Rectal smooth muscle tissue (tissue), 1 donor: ENCODE results near the gene KIZ.
"Not testable (repeated sequence)": the region's sequence is repeated elsewhere in the genome, so short reads cannot be mapped to it uniquely, and the experiment has no call there.

Source experiments
- H3K27ac ChIP-seq: one replicate; pipeline ENCODE4 v1.7.0; 2013; ENCODE audit warnings: low read depth, low read length, inconsistent platforms
- H3K27me3 ChIP-seq: one replicate; pipeline ENCODE4 v1.7.0; 2013; ENCODE audit warnings: low read length; ENCODE audit not compliant: control insufficient read depth, insufficient read depth
- H3K36me3 ChIP-seq: one replicate; pipeline ENCODE4 v1.7.0; 2013; ENCODE audit warnings: low read length; ENCODE audit not compliant: control insufficient read depth, insufficient read depth
- H3K4me1 ChIP-seq: one replicate; pipeline ENCODE4 v1.7.0; 2013; ENCODE audit warnings: low read length; ENCODE audit not compliant: control insufficient read depth, insufficient read depth
- H3K4me3 ChIP-seq: one replicate; pipeline ENCODE4 v1.7.0; 2013; ENCODE audit warnings: low read length
- H3K9ac ChIP-seq: one replicate; pipeline ENCODE4 v1.7.0; 2013; ENCODE audit warnings: low read length

The KIZ gene

DNA sequence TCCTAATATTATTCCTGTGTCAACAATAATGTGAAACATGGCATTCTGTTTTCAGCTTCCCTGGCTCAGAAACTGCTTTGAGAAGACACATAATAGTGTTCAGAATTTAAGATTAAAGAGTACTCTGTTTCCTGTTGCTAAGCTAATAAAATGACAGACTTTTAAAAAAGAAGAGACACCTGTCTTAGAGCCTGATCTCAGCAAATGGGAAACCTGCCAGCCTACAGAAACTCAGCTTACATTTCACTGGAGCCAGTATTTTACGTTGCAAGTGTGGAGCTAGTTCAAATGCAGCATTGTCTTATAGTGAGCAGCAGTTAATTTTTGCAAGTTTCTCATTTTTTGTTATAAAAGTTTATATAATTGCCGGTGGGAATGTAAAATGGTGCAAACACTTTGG is 28.8 kb downstream of the KIZ start:
- H3K36me3 ChIP-seq = no peaks in the 10 kb centered on the region
- H3K4me3 ChIP-seq = no peak overlapping the region
- no peak overlapping the region for H3K9ac ChIP-seq
- H3K27ac ChIP-seq = peak overlapping the region; percentile 40
- peaks cover 14% of the 10 kb centered on the region for H3K4me1 ChIP-seq
- no peaks in the 10 kb centered on the region for H3K27me3 ChIP-seq

DNA sequence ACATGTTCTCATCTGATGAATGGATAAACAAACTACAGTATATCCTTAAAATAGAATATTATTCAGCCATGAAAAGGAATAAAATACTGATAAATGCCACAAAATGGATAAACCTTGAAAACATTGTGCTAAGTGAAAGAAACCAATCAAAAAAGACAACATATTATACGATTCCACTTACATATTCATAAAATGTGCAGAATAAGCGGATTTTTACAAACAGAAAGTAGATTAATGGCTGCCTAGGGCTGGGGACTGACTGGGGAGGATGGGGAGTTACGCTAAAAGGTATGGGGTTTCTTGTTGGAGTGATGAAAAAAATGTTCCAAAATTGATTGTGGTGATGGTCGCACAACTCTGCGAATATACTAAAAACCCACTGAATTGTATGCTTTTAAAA is 29.4 kb downstream of the KIZ start:
- H3K27me3 ChIP-seq = no peaks in the 10 kb centered on the region
- peak overlapping the region; percentile 40 for H3K27ac ChIP-seq
- no peak overlapping the region for H3K9ac ChIP-seq
- H3K4me1 ChIP-seq = peaks cover 18% of the 10 kb centered on the region
- no peaks in the 10 kb centered on the region for H3K36me3 ChIP-seq
- no peak overlapping the region for H3K4me3 ChIP-seq

GRCh38 chr20:21156266-21156665 is 30.4 kb downstream of the KIZ start:
- no peaks in the 10 kb centered on the region for H3K36me3 ChIP-seq
- H3K4me3 ChIP-seq = no peak overlapping the region
- no peak overlapping the region for H3K27ac ChIP-seq
- no peak overlapping the region for H3K9ac ChIP-seq
- no peaks in the 10 kb centered on the region for H3K27me3 ChIP-seq
- peaks cover 19% of the 10 kb centered on the region for H3K4me1 ChIP-seq

DNA sequence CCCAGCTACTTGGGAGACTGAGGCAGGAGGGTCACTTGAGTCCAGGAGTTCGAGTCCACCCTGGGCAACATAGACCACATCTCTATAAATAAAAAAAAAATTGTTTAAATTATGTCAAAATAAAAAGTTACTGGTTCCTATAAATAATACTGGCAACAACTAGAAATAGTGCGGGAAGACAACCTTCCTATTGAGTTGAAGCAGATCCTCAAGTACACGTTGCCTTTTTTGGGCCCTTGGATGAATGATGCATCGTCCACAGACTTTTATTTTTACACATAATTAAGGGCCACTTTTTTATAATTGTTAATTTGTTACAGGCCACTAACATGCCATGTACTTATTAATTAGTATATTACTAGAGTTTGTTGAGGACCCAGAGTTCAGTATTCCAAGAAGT is 31.1 kb downstream of the KIZ start:
- Histone ChIP-seq H3K27me3 (no peaks in the 10 kb centered on the region), H3K9ac (no peak overlapping the region), H3K4me1 (peaks cover 19% of the 10 kb centered on the region), H3K4me3 (no peak overlapping the region), H3K27ac (peak overlapping the region; percentile 85), H3K36me3 (peaks cover 4% of the 10 kb centered on the region)

- peaks cover 19% of the 10 kb centered on the region for H3K4me1 ChIP-seq
- no peak overlapping the region for H3K4me3 ChIP-seq
- peaks cover 7% of the 10 kb centered on the region for H3K36me3 ChIP-seq
- H3K27me3 ChIP-seq = no peaks in the 10 kb centered on the region
- H3K9ac ChIP-seq = no peak overlapping the region
- H3K27ac ChIP-seq = peak overlapping the region; percentile 97
Observed at GRCh38 chr20:21159658-21160380, 33.9 kb downstream of the KIZ start.

DNA sequence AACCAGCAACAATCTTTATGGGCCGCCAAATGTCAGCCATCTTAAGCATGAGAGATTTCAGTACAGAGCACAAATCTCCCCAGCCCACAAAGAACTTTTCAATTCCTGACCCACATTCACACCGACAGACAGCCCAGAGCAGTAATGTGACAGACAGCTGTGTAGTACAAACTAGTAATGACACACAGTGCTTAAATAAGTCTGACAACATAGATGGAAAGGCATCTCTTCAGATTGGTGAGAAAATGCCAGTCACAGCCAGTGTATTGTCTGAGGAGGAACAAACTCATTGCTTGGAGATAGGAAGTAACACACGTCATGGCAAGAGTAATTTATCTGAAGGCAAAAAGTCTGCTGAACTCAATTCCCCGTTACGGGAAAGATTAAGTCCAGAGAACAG is 36.0 kb downstream of the KIZ start:
- peak overlapping the region; percentile 61 for H3K27ac ChIP-seq
- no peak overlapping the region for H3K4me3 ChIP-seq
- H3K36me3 ChIP-seq = peaks cover 7% of the 10 kb centered on the region
- H3K27me3 ChIP-seq = no peaks in the 10 kb centered on the region
- peaks cover 15% of the 10 kb centered on the region for H3K4me1 ChIP-seq
- H3K9ac ChIP-seq = no peak overlapping the region

DNA sequence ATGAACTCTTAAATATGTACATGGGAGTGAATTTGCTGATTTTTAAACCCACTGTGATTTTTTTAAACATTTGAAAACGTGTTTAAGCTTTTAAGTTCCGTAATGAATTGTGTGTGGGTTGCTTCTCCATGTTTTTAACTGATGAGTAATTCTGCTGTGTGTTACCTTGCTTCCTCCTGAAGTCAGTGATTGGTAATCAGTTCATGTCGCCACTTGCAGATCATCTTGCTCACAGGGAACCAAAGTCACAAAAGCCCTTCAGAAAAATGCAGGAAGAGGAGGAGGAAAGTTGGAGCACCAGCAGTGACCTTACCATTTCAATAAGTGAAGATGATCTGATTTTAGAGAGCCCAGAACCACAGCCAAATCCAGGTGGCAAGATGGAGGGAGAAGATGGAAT is 36.7 kb downstream of the KIZ start:
- Histone ChIP-seq H3K36me3 (peaks cover 7% of the 10 kb centered on the region), H3K27me3 (no peaks in the 10 kb centered on the region), H3K4me3 (no peak overlapping the region), H3K4me1 (peaks cover 11% of the 10 kb centered on the region), H3K27ac (no peak overlapping the region), H3K9ac (no peak overlapping the region)

GRCh38 chr20:21166801-21167200 is 40.9 kb downstream of the KIZ start:
- H3K36me3 ChIP-seq = peaks cover 6% of the 10 kb centered on the region
- no peak overlapping the region for H3K27ac ChIP-seq
- no peaks in the 10 kb centered on the region for H3K4me1 ChIP-seq
- H3K4me3 ChIP-seq = no peak overlapping the region
- H3K9ac ChIP-seq = no peak overlapping the region
- no peaks in the 10 kb centered on the region for H3K27me3 ChIP-seq

- H3K36me3 ChIP-seq = peaks cover 1% of the 10 kb centered on the region
- H3K27ac ChIP-seq = no peak overlapping the region
- H3K9ac ChIP-seq = no peak overlapping the region
- H3K4me3 ChIP-seq = no peak overlapping the region
- H3K27me3 ChIP-seq = no peaks in the 10 kb centered on the region
- H3K4me1 ChIP-seq = no peaks in the 10 kb centered on the region
Observed at GRCh38 chr20:21167261-21167660, 41.4 kb downstream of the KIZ start.

- not testable (repeated sequence) for H3K27me3 ChIP-seq, H3K9ac ChIP-seq, H3K4me3 ChIP-seq, H3K36me3 ChIP-seq, H3K4me1 ChIP-seq, H3K27ac ChIP-seq
Observed at GRCh38 chr20:21168061-21168460, 42.2 kb downstream of the KIZ start.

GRCh38 chr20:21172626-21173025 is 46.7 kb downstream of the KIZ start:
- Histone ChIP-seq H3K36me3 (no peaks in the 10 kb centered on the region), H3K4me1 (peaks cover 8% of the 10 kb centered on the region), H3K27me3 (no peaks in the 10 kb centered on the region), H3K4me3 (no peak overlapping the region), H3K9ac (no peak overlapping the region), H3K27ac (peak overlapping the region; percentile 50)

DNA sequence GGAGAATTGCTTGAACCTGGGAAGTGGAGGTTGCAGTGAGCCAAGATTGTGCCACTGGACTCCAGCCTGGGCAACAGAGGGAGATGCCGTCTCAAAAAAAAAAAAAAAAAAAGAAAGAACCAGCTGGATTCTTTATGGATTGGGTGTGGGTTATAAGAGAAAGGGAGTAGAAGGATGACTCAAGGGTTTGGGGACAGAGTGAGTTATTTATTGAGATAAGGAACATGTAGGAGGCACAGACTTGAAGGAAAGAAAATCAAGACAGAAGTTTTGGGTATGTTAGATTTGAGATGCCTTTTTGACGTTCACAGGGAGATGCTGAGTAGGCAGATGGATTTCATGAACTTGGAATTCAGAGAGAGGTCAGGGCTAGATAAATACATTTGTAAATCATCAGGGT is 47.6 kb downstream of the KIZ start:
- Histone ChIP-seq H3K27ac (peak overlapping the region; percentile 29), H3K4me1 (peaks cover 8% of the 10 kb centered on the region), H3K4me3 (no peak overlapping the region), H3K9ac (no peak overlapping the region), H3K27me3 (no peaks in the 10 kb centered on the region), H3K36me3 (no peaks in the 10 kb centered on the region)

- no peak overlapping the region for H3K4me3 ChIP-seq
- no peaks in the 10 kb centered on the region for H3K36me3 ChIP-seq
- no peaks in the 10 kb centered on the region for H3K27me3 ChIP-seq
- peaks cover 8% of the 10 kb centered on the region for H3K4me1 ChIP-seq
- H3K9ac ChIP-seq = no peak overlapping the region
- peak overlapping the region; percentile 16 for H3K27ac ChIP-seq
Observed at GRCh38 chr20:21174516-21175239, 48.8 kb downstream of the KIZ start.
